ENCODE data around the gene KCNS3.
"Not testable (repeated sequence)": the region's sequence is repeated elsewhere in the genome, so short reads cannot be mapped to it uniquely, and the experiment has no call there.

The KCNS3 gene

GRCh38 chr2:17960925-17961324, 82.5 kb downstream of the KCNS3 start:
- Histone ChIP-seq H3K36me3 (ENCODE audit: control insufficient read depth, insufficient read depth, low read length) (no peaks in the 10 kb centered on the region), H3K4me1 (ENCODE audit: control insufficient read depth, insufficient read depth, low read length) (no peaks in the 10 kb centered on the region), H3K27ac (ENCODE audit: low read depth, low read length) (no peak overlapping the region), H3K9ac (ENCODE audit: low read length) (no peak overlapping the region), H3K27me3 (ENCODE audit: control insufficient read depth, insufficient read depth, low read length) (no peaks in the 10 kb centered on the region), H3K4me3 (ENCODE audit: low read length) (no peak overlapping the region)

- no peak overlapping the region for H3K27ac ChIP-seq (ENCODE audit: low read depth, low read length)
- H3K36me3 ChIP-seq (ENCODE audit: control insufficient read depth, insufficient read depth, low read length): no peaks in the 10 kb centered on the region
- no peaks in the 10 kb centered on the region for H3K4me1 ChIP-seq (ENCODE audit: control insufficient read depth, insufficient read depth, low read length)
- no peaks in the 10 kb centered on the region for H3K27me3 ChIP-seq (ENCODE audit: control insufficient read depth, insufficient read depth, low read length)
- no peak overlapping the region for H3K4me3 ChIP-seq (ENCODE audit: low read length)
- H3K9ac ChIP-seq (ENCODE audit: low read length): no peak overlapping the region
Observed at GRCh38 chr2:17961789-17962188, 83.3 kb downstream of the KCNS3 start.

GRCh38 chr2:17962876-17963275, 84.4 kb downstream of the KCNS3 start:
- Histone ChIP-seq H3K4me1 (ENCODE audit: control insufficient read depth, insufficient read depth, low read length) (no peaks in the 10 kb centered on the region), H3K27me3 (ENCODE audit: control insufficient read depth, insufficient read depth, low read length) (no peaks in the 10 kb centered on the region), H3K4me3 (ENCODE audit: low read length) (no peak overlapping the region), H3K9ac (ENCODE audit: low read length) (no peak overlapping the region), H3K36me3 (ENCODE audit: control insufficient read depth, insufficient read depth, low read length) (no peaks in the 10 kb centered on the region), H3K27ac (ENCODE audit: low read depth, low read length) (no peak overlapping the region)

GRCh38 chr2:17963571-17963970, 85.1 kb downstream of the KCNS3 start:
- H3K4me1 ChIP-seq (ENCODE audit: control insufficient read depth, insufficient read depth, low read length); H3K36me3 ChIP-seq (ENCODE audit: control insufficient read depth, insufficient read depth, low read length); H3K4me3 ChIP-seq (ENCODE audit: low read length); H3K27me3 ChIP-seq (ENCODE audit: control insufficient read depth, insufficient read depth, low read length); H3K9ac ChIP-seq (ENCODE audit: low read length); H3K27ac ChIP-seq (ENCODE audit: low read depth, low read length): not testable (repeated sequence)

- no peak overlapping the region for H3K4me3 ChIP-seq (ENCODE audit: low read length)
- H3K9ac ChIP-seq (ENCODE audit: low read length): no peak overlapping the region
Observed at GRCh38 chr2:17965196-17965595, 86.7 kb downstream of the KCNS3 start.

GRCh38 chr2:17966798-17967197, 88.3 kb downstream of the KCNS3 start:
- Histone ChIP-seq H3K27me3 (ENCODE audit: control insufficient read depth, insufficient read depth, low read length) (no peaks in the 10 kb centered on the region), H3K9ac (ENCODE audit: low read length) (no peak overlapping the region), H3K4me1 (ENCODE audit: control insufficient read depth, insufficient read depth, low read length) (no peaks in the 10 kb centered on the region), H3K36me3 (ENCODE audit: control insufficient read depth, insufficient read depth, low read length) (no peaks in the 10 kb centered on the region), H3K27ac (ENCODE audit: low read depth, low read length) (no peak overlapping the region), H3K4me3 (ENCODE audit: low read length) (no peak overlapping the region)

More at GRCh38 chr2:17965196-17965595, 86.7 kb downstream of the KCNS3 start:
- Histone ChIP-seq H3K4me1 (ENCODE audit: control insufficient read depth, insufficient read depth, low read length) (no peaks in the 10 kb centered on the region), H3K36me3 (ENCODE audit: control insufficient read depth, insufficient read depth, low read length) (no peaks in the 10 kb centered on the region), H3K27me3 (ENCODE audit: control insufficient read depth, insufficient read depth, low read length) (no peaks in the 10 kb centered on the region), H3K27ac (ENCODE audit: low read depth, low read length) (no peak overlapping the region)

- Histone ChIP-seq H3K27ac (ENCODE audit: low read depth, low read length) (no peak overlapping the region), H3K4me1 (ENCODE audit: control insufficient read depth, insufficient read depth, low read length) (no peaks in the 10 kb centered on the region), H3K27me3 (ENCODE audit: control insufficient read depth, insufficient read depth, low read length) (no peaks in the 10 kb centered on the region)
Observed at GRCh38 chr2:17969661-17970060, 91.2 kb downstream of the KCNS3 start.

GRCh38 chr2:17971531-17972125, 93.2 kb downstream of the KCNS3 start:
- no peak overlapping the region for H3K27ac ChIP-seq (ENCODE audit: low read depth, low read length)
- H3K9ac ChIP-seq (ENCODE audit: low read length): no peak overlapping the region
- H3K4me1 ChIP-seq (ENCODE audit: control insufficient read depth, insufficient read depth, low read length): peaks cover 3% of the 10 kb centered on the region
- no peaks in the 10 kb centered on the region for H3K36me3 ChIP-seq (ENCODE audit: control insufficient read depth, insufficient read depth, low read length)
- H3K4me3 ChIP-seq (ENCODE audit: low read length): no peak overlapping the region
- no peaks in the 10 kb centered on the region for H3K27me3 ChIP-seq (ENCODE audit: control insufficient read depth, insufficient read depth, low read length)

More at GRCh38 chr2:17969661-17970060, 91.2 kb downstream of the KCNS3 start:
- H3K4me3 ChIP-seq (ENCODE audit: low read length): no peak overlapping the region
- H3K9ac ChIP-seq (ENCODE audit: low read length): no peak overlapping the region
- H3K36me3 ChIP-seq (ENCODE audit: control insufficient read depth, insufficient read depth, low read length): no peaks in the 10 kb centered on the region

GRCh38 chr2:17972991-17973390, 94.5 kb downstream of the KCNS3 start:
- no peaks in the 10 kb centered on the region for H3K36me3 ChIP-seq (ENCODE audit: control insufficient read depth, insufficient read depth, low read length)
- H3K27me3 ChIP-seq (ENCODE audit: control insufficient read depth, insufficient read depth, low read length): no peaks in the 10 kb centered on the region
- peaks cover 16% of the 10 kb centered on the region for H3K4me1 ChIP-seq (ENCODE audit: control insufficient read depth, insufficient read depth, low read length)
- H3K27ac ChIP-seq (ENCODE audit: low read depth, low read length): no peak overlapping the region
- no peak overlapping the region for H3K9ac ChIP-seq (ENCODE audit: low read length)
- H3K4me3 ChIP-seq (ENCODE audit: low read length): no peak overlapping the region

GRCh38 chr2:17975401-17975800, 96.9 kb downstream of the KCNS3 start:
- Histone ChIP-seq H3K27me3 (ENCODE audit: control insufficient read depth, insufficient read depth, low read length) (no peaks in the 10 kb centered on the region), H3K36me3 (ENCODE audit: control insufficient read depth, insufficient read depth, low read length) (no peaks in the 10 kb centered on the region), H3K4me1 (ENCODE audit: control insufficient read depth, insufficient read depth, low read length) (peaks cover 24% of the 10 kb centered on the region), H3K9ac (ENCODE audit: low read length) (no peak overlapping the region), H3K4me3 (ENCODE audit: low read length) (no peak overlapping the region), H3K27ac (ENCODE audit: low read depth, low read length) (no peak overlapping the region)

- Histone ChIP-seq H3K27me3 (ENCODE audit: control insufficient read depth, insufficient read depth, low read length) (no peaks in the 10 kb centered on the region), H3K4me1 (ENCODE audit: control insufficient read depth, insufficient read depth, low read length) (peaks cover 24% of the 10 kb centered on the region), H3K27ac (ENCODE audit: low read depth, low read length) (peak overlapping the region; percentile 79), H3K4me3 (ENCODE audit: low read length) (peak overlapping the region; percentile 20), H3K9ac (ENCODE audit: low read length) (no peak overlapping the region), H3K36me3 (ENCODE audit: control insufficient read depth, insufficient read depth, low read length) (no peaks in the 10 kb centered on the region)
Observed at GRCh38 chr2:17976871-17977746, 98.6 kb downstream of the KCNS3 start.

- H3K4me3 ChIP-seq (ENCODE audit: low read length): no peak overlapping the region
- no peaks in the 10 kb centered on the region for H3K36me3 ChIP-seq (ENCODE audit: control insufficient read depth, insufficient read depth, low read length)
- H3K27me3 ChIP-seq (ENCODE audit: control insufficient read depth, insufficient read depth, low read length): no peaks in the 10 kb centered on the region
- no peak overlapping the region for H3K27ac ChIP-seq (ENCODE audit: low read depth, low read length)
- H3K4me1 ChIP-seq (ENCODE audit: control insufficient read depth, insufficient read depth, low read length): peaks cover 24% of the 10 kb centered on the region
- no peak overlapping the region for H3K9ac ChIP-seq (ENCODE audit: low read length)
Observed at GRCh38 chr2:17979707-17980106, 101.2 kb downstream of the KCNS3 start.

- Histone ChIP-seq H3K4me1 (ENCODE audit: control insufficient read depth, insufficient read depth, low read length) (peaks cover 17% of the 10 kb centered on the region), H3K4me3 (ENCODE audit: low read length) (no peak overlapping the region), H3K27ac (ENCODE audit: low read depth, low read length) (no peak overlapping the region), H3K27me3 (ENCODE audit: control insufficient read depth, insufficient read depth, low read length) (no peaks in the 10 kb centered on the region), H3K9ac (ENCODE audit: low read length) (no peak overlapping the region), H3K36me3 (ENCODE audit: control insufficient read depth, insufficient read depth, low read length) (no peaks in the 10 kb centered on the region)
Observed at GRCh38 chr2:17981936-17982335, 103.5 kb downstream of the KCNS3 start.

All from rectal smooth muscle tissue (tissue), 1 donor.